Measurements from ENCODE around the gene GRM7. TPM values are rescaled to one million over a fixed set of nuclear protein-coding genes. Genes with fewer than 3 reads are reported as not detected.

The GRM7 gene
- total RNA-seq, 2 donors from 2014 or later, result 0.96 to 1.5 TPM

DNA sequence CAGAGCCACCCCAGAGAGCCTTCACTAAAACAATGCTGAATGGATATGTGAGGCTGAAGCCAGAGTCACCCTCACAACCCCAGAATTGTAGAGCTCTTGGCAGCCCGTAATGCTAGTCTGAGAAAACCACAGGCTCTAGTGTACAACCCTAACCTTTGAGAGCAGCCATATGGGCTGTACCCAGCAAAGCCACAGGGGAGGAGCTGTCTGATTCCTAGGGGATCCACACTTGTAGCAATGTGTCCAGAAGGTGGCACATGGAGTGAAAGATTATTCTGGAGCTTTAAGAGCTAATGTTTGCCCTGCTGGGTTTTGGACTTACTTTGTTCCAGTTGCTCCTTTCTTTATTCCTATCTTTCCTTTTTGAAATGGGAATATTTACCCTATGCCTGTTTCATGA, 626.8 kb downstream of the GRM7 start:
- TF ChIP-seq CTCF (IDR thresholded peaks at IDR 0.05), result no peak
- no peak for TF ChIP-seq POLR2AphosphoS5 (IDR thresholded peaks at IDR 0.05)
- no peak for TF ChIP-seq POLR2A (IDR thresholded peaks at IDR 0.05)
- intact Hi-C loops (cut with DNase I), result no loop called here
- 55% methylated on average over 1 of the region's 1 CpG for WGBS
- H3K4me3 ChIP-seq, result no peak overlapping the region
- no peaks in the 10 kb centered on the region for H3K36me3 ChIP-seq
- no peaks in the 10 kb centered on the region for H3K27me3 ChIP-seq (replicated peaks; ENCODE audit: insufficient read depth)
- no peak for DNase-seq (ENCODE audit: low spot score)
- no peaks in the 10 kb centered on the region for H3K9me3 ChIP-seq
- H3K27ac ChIP-seq, result no peak overlapping the region
- H3K4me1 ChIP-seq (replicated peaks), result no peaks in the 10 kb centered on the region

- Histone ChIP-seq H3K9me3 (no peaks in the 10 kb centered on the region), H3K36me3 (no peaks in the 10 kb centered on the region), H3K4me1 (replicated peaks) (no peaks in the 10 kb centered on the region), H3K27ac (no peak overlapping the region), H3K4me3 (no peak overlapping the region), H3K27me3 (replicated peaks; ENCODE audit: insufficient read depth) (no peaks in the 10 kb centered on the region)
- 81% methylated on average over 2 of the region's 2 CpGs for WGBS
- intact Hi-C loops (cut with DNase I), result no loop called here
- no peak for TF ChIP-seq CTCF (IDR thresholded peaks at IDR 0.05)
- TF ChIP-seq POLR2A (IDR thresholded peaks at IDR 0.05), result no peak
- TF ChIP-seq POLR2AphosphoS5 (IDR thresholded peaks at IDR 0.05), result no peak
- DNase-seq (ENCODE audit: low spot score), result no peak
Observed at GRCh38 chr3:7489417-7489816, 628.5 kb downstream of the GRM7 start.

- DNase-seq (ENCODE audit: low spot score), result no peak
- intact Hi-C loops (cut with DNase I), result no loop called here
- Histone ChIP-seq H3K27me3 (replicated peaks; ENCODE audit: insufficient read depth) (no peaks in the 10 kb centered on the region), H3K36me3 (no peaks in the 10 kb centered on the region), H3K27ac (no peak overlapping the region), H3K9me3 (no peaks in the 10 kb centered on the region), H3K4me1 (replicated peaks) (no peaks in the 10 kb centered on the region), H3K4me3 (no peak overlapping the region)
- WGBS, result 74% methylated on average over 3 of the region's 3 CpGs
- no peak for TF ChIP-seq CTCF (IDR thresholded peaks at IDR 0.05)
- no peak for TF ChIP-seq POLR2AphosphoS5 (IDR thresholded peaks at IDR 0.05)
- no peak for TF ChIP-seq POLR2A (IDR thresholded peaks at IDR 0.05)
Observed at GRCh38 chr3:7498715-7499114, 637.8 kb downstream of the GRM7 start.

DNA sequence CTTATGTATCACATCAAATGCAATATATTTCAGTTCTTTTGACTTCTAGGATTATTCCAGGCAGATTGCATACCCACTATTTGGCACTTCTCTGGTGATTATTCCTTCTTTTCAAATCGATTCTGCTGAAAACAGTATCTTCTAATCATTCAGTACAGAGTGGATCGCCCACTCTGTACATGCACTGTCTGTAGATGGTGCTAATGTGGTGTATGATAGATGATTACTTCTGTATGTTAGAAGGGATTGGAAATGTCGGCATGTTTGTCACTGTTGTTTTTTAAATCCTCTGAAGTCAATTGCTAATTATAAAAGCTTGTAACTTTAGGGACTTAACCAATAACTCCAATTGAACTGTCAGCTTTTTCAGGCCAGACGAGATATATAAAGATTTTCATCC, 642.5 kb downstream of the GRM7 start:
- Histone ChIP-seq H3K4me3 (no peak overlapping the region), H3K9me3 (no peaks in the 10 kb centered on the region), H3K4me1 (replicated peaks) (no peaks in the 10 kb centered on the region), H3K36me3 (no peaks in the 10 kb centered on the region), H3K27ac (no peak overlapping the region), H3K27me3 (replicated peaks; ENCODE audit: insufficient read depth) (no peaks in the 10 kb centered on the region)
- no peak for DNase-seq (ENCODE audit: low spot score)
- TF ChIP-seq CTCF (IDR thresholded peaks at IDR 0.05), result no peak
- WGBS, result 88% methylated on average over 4 of the region's 4 CpGs
- intact Hi-C loops (cut with DNase I), result no loop called here

DNA sequence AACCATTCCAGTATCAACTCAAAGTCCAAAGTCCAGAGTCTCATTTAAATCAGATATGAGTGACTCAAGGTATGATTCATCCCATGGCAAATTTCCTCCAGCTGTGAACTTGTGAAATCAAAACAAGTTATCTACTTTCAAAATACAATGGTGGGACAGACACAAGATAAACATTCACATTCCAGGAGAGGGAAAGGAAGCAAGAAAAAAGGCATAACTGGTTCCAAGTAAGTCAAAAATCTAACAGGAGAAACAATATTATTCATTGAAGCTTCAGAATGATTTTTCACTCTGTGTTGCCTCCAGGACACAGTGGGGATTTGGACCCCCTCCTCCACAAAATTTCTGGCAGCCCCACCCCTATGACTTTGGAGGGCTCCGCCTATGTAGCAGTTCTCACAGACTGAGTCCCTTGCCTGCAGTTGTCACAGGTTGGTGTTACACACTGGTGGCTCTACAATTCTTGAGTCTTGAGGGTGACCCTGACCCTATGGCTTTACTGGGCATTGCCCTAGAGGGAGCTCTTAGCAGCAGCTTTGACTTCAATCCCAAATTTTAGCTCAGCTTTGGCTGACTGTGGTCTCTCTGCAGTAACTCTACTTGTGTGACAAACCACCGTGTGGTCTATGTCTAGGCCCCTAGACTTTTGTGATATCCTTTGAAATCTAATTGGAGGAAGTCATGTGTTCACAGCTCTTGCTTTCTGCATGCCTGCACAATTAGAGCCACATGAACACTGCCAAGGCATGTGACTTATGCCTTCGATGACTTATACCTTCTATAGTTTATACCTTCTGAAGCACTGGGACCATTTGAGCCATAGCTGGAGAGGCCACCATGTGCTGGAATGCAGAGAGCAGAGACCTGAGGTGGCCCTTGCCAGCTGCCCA, 644.2 kb downstream of the GRM7 start:
- no peak for TF ChIP-seq POLR2AphosphoS5 (IDR thresholded peaks at IDR 0.05)
- TF ChIP-seq POLR2A (IDR thresholded peaks at IDR 0.05), result no peak
- intact Hi-C loops (cut with DNase I), result no loop called here

More for the DNA sequence above, 644.2 kb downstream of the GRM7 start:
- no peaks in the 10 kb centered on the region for H3K4me1 ChIP-seq (replicated peaks)
- WGBS, result 83% methylated on average over 3 of the region's 3 CpGs
- H3K9me3 ChIP-seq, result no peaks in the 10 kb centered on the region
- no peak overlapping the region for H3K4me3 ChIP-seq
- H3K27ac ChIP-seq, result no peak overlapping the region
- H3K36me3 ChIP-seq, result no peaks in the 10 kb centered on the region
- no peak for DNase-seq (ENCODE audit: low spot score)
- H3K27me3 ChIP-seq (replicated peaks; ENCODE audit: insufficient read depth), result no peaks in the 10 kb centered on the region
